GM21723 (cell line): ENCODE results near the gene TIMP2.
"Not testable (repeated sequence)": the region's sequence is repeated elsewhere in the genome, so short reads cannot be mapped to it uniquely, and the experiment has no call there.

Experiments
- ATAC-seq: cut with Tn5 transposase; IDR thresholded peaks from one replicate; pipeline ENCODE4 v1.9.1; 2021; ENCODE audit warnings: mild to moderate bottlenecking, moderate library complexity; ENCODE audit not compliant: unreplicated experiment

The TIMP2 gene

DNA sequence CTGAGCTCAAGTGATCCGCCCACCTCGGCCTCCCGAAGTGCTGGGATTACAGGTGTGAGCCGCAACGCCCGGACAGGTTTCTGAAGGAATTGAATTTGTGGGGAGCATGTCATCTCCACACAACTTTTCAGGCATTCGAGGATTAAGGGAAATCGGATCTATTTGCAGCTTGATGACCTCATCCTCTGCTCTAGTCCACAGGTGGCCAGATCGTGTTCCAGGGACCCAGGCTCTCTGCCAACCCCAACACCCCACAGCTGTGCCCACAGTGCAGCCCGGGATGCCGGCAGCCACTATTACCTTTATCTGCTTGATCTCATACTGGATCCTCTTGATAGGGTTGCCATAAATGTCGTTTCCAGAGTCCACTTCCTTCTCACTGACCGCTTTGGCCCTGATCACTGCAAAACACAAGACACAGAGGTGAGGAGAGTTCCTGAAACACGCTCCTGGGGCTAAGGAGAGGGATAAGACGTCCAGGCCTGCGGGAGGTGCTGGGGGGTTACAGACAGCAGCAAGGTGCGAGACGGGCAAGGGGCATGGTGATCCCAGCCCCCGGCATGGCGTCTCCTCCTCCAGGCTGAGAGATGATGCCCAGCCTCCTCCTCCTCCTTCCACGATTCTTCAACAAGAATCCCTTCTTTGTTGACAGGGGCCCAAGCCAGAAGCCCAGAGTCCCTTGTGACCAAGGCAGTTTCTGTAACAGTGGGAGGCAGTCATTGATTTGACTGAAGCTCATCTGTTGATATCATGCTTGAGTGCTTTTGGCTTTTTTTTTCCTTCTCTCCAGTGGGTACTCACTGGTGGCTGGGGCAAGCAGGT is 51.5 kb downstream of the TIMP2 start:
- no peak for ATAC-seq

DNA sequence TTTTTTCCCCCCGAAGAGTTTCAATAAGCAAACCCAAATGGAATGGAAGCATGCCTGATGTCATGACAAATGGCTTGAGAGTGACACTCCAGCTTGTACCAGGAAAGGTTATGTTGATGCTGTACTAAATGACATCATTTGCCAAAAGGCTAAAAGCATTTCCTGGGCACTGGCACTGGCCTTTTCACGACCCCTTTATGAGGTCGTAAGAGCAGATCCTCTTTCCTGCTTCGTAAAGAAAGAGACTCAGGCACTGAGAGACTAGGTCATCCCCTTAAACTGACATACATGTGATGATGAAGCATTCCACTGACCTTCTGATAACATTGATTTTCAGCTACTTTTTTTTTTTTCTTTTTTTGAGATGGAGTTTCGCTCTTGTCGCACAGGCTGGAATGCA is 52.7 kb downstream of the TIMP2 start:
- no peak for ATAC-seq

DNA sequence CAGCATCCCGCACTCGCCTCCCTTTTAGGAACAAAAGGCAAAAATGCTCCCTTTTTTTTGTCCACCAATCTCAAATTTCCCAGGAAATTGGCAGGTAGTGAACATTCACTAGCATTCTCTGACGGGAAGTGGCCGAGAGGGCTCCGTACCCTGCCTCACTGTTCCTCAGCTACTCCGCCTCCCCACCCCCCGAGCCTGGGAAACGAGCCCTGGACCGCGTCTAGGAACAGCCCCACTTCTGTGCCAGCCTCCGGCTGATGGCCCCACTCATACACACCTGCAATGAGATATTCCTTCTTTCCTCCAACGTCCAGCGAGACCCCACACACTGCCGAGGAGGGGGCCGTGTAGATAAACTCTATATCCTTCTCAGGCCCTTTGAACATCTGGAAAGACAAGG is 54.6 kb downstream of the TIMP2 start:
- no peak for ATAC-seq

DNA sequence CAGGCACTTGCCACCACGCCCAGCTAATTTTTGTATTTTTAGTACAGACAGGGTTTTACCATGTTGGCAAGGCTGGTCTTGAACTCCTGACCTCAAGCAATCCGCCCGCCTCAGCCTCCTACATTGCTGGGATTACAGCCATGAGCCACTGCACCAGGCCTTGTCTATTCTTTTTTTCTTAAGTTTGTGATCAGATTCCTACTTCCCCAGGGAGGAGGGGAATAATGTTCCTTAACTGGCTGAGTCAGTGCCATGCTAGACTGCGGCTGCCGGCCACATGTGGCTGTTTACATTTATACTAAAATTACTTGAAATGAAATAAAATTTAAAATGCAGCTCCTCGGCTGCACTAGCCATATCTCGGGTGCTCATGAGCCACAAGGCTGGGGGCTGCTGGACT is 56.8 kb downstream of the TIMP2 start:
- no peak for ATAC-seq

DNA sequence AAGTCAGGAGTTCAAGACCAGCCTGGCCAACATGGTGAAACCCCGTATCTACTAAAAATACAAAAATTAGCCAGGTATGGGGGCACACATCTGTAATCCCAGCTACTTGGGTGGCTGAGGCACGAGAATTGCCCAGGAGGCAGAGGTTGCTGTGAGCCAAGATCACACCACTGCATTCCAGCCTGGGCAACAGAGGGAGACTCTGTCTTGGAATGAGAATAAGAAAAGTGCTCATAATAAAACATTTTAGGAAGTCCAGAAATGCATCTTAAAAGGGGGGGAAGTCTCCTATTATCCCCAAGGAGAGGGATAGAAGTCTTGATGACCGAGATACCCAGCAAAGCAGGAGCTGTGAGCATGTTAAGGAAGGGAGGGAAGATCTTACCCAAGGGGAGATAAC is 58.1 kb downstream of the TIMP2 start:
- not testable (repeated sequence) for ATAC-seq

DNA sequence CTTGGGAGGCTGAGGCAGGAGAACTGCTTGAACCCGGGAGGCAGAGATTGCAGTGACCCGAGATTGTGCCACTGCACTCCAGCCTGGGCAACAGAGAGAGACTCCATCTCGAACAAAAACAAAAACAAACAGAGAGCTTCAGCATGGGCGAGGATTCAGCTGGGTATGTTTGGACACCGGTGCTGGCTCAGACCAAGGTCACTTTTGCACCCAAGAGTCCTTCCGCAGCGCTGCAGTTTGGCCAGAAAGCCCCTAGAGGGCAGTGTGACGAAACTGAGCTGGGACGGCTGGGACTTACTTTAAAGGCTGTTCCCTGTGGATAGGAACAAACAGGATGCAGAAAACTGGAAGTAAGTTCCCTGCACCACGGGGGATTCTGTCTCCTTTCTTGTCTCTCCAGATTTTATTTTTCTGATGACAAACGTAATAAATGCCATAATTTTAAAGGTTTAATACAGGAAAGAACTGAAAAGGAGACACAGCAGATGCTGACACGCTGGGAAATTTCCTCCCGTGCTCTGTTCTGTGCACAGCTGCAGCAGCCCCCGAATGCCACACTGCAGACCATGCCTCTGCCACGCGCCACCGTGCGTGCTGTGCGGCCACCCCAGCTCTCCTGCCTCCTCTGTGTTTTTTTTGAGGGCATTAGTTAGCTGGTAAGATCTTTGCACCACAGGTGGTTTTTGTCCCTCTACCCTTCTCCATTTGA is 59.4 kb downstream of the TIMP2 start:
- ATAC-seq = no peak

DNA sequence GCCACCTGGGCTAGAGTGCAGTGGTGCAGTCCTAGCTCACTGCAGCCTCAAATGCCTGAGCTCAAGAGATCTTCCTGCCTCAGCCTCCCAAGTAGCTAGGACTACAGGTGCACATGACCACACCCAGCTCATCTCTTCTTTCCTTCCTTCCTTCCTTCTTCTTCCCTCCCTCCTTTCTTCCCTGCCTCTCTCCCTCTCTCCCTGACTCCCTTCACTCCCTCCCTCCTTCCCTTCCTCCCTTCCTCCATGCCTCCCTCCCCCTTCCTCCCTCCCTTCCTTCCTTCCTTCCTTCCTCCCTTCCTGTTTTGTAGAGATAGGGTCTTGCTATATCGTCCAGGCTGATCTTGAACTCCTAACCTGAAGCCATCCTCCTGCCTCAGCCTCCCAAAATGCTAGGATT is 61.1 kb downstream of the TIMP2 start:
- no peak for ATAC-seq

DNA sequence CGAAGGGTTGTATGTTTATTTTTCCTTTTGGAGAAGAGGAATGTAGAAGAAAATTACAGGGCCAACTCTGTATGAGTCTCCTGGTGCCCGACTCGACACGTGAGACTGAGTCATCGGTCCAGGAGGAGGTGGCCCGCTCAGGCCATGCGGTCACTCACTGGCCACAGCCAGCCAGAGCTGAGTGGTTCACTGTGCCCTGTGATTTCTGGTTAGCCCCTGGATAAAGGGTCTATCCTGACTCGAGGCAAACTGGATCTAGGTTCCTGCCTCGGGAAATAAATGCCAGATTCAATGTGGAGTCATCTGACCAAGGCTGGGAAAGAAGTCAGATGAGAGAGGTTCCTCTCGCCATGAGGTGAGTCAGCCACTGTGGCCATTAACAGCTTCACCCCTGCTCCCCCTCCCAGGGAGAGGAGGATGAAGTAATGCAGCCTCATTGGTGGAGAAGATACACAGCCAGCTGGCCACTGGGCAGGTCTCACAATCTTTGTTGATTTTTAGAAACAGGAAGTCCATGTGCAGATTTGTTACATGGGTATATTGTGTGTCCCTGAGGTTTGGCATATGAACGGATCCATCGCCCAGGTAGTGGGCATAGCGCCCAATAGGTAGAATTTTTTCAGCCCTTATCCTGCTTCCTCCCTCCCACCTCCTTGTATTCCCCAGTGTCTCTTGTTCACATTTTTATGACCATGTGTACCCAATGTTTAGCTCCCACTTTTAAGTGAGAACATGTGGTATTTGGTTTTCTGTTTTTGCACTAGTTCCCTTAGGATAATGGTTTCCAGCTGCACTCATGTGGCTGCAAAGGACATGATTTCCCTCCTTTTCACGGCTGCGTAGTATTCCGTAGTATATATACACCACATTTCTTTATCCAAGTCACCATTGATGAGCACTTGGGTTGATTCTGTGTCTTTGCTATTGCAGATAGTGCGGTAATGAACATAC is 62.8 kb downstream of the TIMP2 start:
- no peak for ATAC-seq

DNA sequence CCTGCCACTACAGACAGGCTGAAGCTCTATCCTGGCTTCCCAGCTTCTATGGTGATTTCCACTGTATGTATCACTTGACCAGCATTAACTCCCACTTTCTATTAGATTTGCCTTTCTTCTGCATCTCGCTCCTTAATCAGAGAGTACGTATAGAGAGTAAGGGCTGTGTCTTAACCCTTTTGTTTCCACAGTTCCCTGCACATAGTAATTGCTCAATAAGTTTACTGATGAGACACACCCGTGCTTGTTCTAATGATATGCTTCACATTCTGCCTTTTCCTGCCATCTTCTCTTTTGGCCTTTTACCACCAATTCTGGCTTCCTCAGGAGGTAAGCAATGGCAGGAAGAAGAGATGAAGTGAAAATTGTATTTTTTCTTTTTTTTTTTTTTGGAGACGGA is 64.0 kb downstream of the TIMP2 start:
- no peak for ATAC-seq

DNA sequence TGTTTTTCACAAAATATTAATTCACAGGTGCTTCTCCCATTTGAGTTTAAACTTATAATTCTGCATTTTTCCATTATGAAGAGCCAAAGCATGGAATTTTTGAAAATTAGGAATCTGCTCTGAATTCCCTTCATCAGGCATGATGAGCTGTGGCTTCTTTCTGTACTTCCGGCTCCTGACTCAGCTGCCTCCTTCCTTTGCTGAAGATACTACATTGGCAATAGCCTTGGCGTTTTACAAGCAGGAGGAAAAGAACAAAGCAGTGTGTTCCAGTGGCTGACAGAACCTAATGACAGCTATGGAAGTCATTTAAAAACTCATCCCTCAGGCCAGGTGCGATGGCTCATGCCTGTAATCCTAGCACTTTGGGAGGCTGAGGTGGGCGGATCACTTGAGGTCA is 66.1 kb downstream of the TIMP2 start:
- no peak for ATAC-seq

DNA sequence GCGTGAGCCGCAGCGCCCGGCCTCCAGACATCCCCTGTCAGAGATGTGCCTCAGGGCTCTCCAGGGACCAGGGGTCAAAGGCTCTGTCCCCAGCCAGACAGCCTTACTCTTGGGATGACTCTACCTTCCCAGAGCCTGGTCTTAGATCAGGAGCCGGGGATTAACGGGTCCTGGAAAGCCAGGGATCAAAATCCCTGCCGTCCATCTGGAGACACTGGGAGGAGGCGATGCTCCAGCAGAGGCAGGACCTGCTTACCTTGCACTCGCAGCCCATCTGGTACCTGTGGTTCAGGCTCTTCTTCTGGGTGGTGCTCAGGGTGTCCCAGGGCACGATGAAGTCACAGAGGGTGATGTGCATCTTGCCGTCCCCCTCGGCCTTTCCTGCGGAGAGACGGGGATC is 67.9 kb downstream of the TIMP2 start:
- ATAC-seq = no peak

DNA sequence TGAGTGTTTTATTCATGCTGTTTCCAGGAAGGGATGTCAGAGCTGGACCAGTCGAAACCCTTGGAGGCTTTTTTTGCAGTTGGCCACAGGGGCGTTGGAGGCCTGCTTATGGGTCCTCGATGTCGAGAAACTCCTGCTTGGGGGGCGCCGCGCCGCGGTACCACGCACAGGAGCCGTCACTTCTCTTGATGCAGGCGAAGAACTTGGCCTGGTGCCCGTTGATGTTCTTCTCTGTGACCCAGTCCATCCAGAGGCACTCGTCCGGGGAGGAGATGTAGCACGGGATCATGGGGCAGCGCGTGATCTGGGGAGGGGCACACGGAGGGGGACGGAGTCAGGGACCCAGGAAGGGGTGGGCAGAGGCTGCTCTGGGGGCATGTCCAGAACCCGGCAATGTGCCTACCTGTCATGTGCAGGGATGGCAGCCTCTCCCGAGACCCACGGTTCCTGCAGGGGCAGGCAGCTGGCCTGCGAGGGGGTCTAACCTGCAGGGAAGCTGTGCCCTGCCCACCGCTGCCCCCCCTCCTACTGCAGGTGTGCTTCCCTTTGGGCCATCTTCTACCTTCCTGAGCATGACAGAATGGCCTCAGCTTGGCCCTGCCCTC is 69.5 kb downstream of the TIMP2 start:
- no peak for ATAC-seq

DNA sequence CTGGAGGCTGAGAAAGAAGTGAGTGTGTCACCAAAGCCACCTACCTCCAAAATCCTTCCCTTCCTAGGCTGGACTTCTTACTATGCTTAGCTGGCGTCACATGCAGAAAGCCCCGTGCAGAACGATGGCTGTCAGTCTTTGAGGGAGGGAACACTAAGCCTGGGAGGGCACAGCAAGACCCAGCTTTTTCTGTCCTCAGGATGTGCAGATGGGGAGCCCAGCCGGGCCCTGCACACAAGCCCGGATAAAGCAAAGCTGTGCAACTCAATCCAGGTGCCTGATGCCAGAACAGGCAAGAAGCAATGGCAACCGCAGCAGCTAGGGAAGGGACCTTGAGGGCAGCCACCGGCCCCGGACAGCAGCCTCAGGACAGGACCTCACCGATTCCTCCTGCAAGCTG is 70.7 kb downstream of the TIMP2 start:
- ATAC-seq = no peak

DNA sequence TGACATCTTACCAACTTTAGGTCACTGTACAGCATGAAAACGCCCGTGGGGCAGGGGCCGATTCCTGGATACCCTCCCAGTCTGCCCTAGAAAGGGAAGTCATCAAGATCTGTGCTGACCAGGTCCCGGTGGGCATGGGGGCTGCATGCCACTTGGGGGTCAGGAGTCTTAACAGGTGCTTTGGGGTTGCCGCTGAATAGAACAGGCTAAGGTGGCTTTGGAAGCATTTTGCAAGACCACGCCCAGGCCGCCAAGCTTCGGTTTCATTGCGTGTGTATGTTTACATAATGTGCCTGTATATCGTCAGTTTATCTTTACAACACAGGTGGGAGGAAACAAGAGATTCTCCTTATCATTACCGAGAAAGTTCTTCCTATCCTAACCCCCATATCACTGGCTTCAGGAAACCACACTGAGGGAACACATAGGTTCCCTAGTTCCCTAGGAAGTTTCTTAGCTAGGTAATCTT is 71.2 kb downstream of the TIMP2 start:
- no peak for ATAC-seq

DNA sequence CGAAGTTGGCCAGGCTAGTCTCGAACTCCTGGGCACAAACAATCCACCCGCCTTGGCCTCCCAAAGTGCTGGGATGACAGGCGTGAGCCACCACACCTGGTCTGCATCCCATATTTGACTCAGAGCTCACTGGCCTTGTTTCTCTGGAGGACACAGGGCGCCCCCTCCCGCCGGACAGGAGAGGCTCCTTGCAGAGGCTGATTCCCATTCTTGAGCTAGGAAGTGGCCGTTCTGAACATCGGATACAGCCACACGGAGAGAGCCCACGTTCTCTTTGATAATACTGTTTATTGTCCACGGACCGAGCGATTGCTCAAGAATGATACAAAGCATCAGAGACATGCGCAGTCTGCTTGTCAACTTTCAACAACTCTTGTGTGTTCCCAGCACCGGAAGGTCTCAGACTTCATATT is 72.5 kb downstream of the TIMP2 start:
- no peak for ATAC-seq

DNA sequence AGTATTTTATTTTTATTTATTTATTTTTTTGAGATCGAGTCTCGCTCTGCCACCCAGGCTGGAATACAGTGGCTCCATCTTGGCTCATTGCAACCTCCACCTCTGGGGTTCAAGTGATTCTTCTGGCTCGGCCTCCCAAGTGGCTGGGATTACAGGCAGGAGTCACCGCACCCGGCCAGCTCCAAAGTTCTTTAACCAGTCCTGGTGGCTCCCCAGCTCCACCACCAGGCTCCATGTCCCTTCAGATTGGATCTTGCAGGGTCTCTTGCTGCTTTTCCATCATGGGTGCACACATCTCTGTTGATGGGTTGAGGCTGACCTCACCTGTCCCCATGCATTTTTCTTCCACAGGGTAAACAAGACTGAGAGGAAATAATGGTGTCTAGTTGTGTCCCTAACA is 76.2 kb downstream of the TIMP2 start:
- no peak for ATAC-seq

DNA sequence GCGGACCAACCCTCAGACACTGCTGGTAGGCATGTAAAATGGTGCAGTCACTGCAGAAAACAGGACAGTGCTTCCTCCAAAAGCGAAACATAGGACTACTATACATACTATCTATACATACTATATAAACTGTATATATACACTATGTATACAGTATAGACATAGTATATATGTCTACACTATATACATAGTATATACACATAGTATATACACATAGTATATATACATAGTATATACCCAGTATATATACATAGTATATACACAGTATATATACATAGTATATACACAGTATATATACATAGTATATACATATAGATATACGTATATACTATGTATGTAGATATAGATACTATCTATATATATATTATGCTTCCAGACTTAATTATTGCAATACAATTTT is 78.1 kb downstream of the TIMP2 start:
- no peak for ATAC-seq

DNA sequence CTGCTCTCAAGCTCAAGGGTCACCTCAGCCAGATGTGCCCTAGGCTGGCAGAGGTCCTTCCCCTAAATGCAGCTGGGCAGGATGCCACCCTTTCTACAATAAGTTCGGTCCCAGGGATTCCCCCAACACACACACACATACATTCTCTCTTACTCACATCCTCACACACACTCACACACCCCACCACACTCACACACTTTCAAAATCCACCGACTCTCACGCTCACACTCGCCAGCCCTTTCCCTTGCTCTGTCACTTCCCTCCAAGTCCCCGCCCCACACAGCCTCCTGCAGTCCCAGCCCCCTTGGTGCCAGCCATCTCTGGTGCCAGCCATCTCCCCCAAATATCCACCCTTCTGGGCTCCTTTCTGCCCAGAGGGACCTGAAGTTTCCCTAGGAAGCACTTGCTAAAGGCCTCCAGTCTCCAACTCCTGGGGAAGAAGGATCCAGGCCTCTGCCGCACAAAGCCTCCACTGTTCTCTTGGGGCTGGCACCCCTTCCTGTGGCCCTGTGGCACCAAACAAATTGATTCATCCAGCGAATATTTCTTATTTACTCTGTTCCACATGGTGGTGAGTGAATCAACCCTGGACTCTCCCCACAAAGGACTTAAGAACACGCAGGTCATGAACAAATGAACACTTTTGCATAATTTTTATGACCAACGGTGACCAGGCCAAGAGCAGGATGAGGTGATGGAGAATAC is 80.7 kb downstream of the TIMP2 start:
- no peak for ATAC-seq

DNA sequence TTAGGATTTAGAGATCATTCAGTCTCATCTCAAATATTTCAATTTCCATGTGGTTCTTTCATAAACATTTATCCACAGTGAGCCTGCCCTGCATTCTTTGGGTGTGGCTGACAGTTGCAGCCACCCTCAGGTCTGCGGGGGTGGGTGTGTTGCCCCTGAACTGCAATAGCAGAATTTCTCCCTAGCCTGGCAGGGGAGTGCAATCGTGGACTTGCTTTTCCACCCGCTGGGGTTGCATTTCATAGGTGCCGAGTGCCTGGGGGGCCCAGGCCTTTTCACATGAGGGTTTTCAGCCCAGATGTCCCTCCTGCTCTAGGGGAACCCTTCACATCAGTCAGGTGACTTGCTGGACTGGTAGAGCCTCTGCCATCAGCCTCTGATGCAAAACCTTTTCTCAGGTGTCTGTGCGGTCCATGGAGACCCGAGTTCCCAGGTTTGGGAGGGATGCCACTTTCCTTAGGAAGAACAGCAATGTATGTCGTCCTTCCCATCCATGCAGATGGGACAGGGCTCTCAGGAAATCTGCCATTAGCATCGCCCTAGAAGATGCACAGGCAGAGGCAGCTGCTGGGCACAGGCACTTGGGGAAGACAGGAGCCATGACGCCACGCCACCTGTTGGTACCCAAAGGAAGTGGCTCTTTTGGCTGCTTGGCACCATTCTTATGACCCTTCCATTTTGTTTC is 82.2 kb downstream of the TIMP2 start:
- no peak for ATAC-seq
